Amniotic stem cell (primary cell): ENCODE measurements around the gene B3GALT6.

Source experiments
- DNase-seq: peaks from one replicate; lab custom pipeline; 2025; lab: John Stamatoyannopoulos, UW

Gene B3GALT6

DNA sequence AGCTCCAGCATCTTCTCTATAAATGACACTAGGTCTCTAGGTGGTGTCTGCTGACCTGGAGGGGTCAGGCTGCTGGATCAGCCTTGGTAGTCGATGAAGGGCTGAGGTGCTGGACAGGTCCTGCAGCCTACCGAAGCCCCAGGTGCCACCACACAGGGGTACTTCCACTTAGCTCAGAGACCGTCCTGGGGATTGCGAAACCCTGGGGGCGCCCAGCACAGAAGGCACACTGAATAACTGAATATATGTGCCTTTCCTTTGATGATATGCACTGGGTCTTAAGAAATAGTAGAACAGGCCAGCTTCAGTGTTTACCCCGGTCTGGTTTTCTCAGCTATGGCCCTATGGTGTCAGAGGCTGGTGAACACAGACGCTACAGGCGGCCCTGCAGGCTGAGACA, 30.7 kb downstream of the B3GALT6 start:
- DNase-seq, result no peak

DNA sequence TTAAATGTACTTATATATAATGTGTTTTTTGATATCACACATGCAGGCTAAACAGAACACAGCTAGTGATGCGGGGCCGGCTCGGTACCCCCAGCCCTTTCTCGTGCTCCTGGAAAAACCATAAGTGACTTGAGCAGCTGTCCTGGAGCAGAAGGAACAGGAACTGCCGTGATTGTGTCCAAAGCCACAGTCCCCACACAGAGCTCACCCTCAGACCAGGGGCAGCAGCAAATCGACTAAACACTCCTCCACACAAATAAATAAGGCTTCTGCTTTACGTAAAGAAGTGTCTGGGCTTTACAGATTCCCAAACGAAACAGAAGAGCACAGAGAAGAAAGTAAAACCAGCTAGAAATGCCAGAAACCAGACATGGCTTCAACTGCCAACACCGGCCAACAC, 32.0 kb downstream of the B3GALT6 start:
- no peak for DNase-seq

DNA sequence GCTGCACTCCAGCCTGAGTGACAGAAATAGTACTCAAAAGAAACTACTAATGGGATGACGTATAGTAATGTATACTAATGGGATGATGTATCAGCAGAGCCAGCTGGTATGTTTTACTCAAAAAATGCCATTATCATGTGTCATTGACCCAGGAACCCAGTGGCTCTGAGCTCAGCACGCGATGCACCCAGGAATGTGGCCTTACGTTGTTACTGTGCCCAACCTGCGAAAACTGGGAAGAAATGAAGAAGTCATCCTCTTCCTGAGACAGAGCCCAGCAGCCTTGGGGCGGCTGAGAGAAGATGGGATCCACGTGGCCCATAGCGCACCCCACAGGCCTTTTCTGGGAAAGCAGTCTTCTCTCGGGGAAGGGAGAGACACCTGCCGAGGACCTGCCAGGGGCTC, 32.8 kb downstream of the B3GALT6 start:
- peak; percentile 95 for DNase-seq

DNA sequence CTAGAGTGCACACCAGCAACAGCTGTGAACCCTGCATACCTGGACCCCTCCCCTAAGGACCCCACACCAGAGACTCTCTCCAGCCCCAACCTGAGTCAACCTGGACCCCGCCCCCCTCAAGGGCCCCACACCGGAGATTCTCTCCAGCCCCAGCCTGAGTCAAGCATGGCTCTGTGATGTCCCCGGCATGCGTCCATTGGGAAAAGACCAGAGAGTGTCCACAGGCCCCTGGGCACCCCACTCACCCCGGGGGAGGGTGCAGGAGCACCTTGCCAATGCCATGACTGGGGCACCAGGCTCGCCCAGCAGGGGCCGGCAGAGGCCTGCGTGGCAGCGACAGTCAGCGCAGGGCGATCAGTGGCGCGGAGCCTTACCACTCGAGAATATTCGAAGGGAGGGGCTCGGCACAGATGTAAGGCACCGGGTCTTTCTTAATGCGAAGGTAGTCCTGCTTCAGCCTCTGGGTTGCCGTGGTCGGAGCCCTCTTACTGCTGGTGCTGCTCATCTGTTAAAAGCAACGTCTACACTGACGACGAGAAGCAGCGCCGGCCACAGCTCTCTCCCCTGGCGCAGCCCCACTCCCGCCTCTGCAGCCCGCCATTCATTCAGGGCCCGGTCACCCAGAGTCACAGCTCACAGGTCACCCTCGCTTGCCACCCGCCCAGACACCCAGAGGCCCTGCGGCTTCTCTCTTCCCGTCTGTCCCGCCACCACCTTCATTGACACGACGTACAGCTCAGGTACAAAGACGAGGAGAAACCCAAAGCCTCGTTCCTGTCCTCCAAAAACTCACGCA, 35.6 kb downstream of the B3GALT6 start:
- DNase-seq, result no peak

DNA sequence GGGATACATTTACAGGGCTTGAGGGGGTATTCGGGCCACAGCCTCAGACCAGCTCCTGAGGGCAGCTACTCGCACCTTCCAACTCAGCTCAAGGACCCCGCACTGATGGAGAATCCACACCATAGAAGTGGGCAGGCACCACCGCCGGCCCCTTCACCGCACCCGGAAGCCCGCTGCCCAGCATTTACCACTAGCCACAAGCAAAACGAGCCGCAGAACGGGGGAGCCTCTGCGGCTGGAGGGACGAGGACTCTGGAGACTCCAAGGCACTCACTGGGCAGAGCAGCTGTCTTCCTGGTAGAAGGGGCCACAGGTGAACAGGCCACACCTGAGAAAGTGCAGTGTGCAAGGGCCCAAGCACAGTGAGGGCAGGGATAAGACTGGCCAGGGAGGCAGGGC, 36.2 kb downstream of the B3GALT6 start:
- no peak for DNase-seq

DNA sequence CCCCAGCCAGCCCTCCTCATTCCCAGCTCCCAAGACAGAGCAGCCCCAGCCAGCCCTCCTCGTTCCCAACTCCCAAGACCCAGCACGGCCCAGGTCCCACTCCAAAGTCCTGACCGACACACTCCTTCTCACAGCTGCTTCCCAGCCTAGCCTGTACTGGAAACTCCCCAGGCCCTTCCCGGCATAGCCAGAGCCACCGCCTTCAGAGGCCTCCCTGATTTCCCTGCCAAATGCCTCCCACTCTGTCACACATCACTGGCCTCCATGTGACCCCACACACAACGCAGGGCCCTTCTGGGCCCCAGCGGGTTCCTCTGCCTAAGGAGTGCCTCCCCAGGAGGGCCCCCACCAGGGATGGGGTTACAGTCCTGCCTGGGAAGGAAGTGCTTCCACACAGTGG, 38.8 kb downstream of the B3GALT6 start:
- no peak for DNase-seq

DNA sequence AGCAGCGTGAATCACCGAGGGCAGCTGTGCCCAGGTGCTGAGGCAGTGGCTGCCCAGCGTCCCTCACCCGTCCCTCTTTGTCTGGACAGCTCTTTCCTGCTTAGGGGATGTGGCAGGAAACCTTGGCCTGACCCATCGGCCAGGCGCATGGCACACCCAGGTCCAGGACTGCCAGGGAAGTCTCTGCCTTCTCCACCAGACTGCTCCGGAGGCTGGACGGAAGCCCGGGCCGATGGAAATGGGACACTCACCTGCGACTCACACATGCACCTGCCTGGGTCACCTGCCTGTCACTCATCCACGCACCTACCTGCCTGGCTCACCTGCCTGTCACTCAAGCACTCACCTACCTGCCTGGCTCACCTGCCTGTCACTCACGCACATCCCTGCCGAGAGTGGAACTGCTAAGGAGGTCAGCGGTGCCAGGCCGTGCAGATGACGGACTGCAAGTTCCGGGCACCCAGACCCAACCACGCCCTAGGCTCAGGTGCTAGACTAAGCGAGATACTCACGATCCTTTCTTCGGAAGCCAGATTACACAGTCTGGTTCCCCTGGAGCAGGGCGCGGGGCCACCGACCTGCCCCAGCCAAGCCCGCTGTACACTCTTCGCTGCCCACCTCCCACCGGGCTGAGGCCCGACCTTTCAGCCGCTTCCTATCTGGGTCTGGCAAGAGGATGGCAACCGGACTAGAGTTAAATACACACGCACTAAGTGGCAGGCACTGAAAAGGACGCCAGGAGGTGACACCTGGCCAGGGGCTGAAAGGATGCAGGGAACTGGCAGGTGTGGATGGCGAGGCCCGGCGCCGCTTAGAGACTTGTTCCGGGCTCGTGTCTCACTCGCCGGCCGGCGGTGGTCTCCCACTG, 40.5 kb downstream of the B3GALT6 start:
- no peak for DNase-seq

DNA sequence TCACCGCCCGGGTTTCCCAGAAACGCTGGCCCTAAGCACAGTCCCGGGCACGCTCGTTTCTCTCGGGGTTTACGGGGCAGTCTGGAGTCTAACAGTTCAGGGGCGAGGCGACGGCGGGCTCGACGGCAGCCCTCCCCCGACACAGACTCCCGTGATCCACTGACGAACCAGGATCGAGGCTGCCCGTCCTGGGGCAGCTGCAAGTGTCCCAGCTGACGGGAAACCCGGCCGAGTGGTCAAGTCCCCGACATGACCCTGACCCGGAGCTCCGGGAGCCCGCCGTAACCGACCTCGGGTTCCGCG, 41.1 kb downstream of the B3GALT6 start:
- no peak for DNase-seq

DNA sequence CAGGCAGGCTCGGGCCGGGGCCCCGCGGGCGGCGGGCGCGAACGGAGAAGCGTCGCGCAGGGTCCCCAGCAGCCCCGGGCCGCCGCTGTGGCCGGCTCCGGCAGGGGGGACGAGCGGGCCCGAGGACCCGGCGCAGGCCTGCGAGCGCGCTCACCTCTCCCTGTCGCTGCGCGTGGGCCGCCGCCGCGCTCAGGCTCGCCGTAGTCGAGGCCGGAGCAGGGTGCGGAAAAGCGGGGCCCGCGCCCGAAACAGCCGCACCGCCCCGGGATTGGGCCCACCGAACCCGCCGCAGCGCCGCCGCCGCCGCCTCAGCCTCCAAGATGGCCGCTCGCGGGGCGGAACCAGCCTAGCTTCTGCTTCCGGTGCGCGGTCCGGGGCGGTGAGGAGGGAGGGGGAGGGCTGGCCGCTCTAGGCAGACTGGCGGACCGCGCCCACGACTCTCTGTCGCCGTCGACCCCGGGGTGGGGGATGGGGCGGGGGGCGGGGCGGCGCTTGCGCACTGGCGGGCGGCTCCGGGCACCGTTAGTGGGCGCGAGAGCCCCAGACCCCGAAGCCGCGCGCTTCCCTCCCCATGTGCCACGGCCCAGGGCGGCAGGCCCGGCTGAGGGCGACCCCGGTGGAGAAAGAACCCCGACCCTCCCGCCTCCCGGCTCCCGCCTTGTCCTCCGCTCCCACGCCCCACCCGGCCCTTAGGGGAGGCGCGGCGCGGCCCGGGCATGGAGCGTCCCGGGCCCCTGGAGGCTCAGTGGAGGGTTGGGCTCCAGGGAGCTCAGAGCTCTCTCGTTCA, 41.7 kb downstream of the B3GALT6 start, which contains the start of gene UBE2J2:
UBE2J2 (minus strand) TSS at position 343 of the 787 bp plus-strand sequence. CDS start 5,862 bp downstream, outside the sequence.
- DNase-seq, result peak; percentile 81

DNA sequence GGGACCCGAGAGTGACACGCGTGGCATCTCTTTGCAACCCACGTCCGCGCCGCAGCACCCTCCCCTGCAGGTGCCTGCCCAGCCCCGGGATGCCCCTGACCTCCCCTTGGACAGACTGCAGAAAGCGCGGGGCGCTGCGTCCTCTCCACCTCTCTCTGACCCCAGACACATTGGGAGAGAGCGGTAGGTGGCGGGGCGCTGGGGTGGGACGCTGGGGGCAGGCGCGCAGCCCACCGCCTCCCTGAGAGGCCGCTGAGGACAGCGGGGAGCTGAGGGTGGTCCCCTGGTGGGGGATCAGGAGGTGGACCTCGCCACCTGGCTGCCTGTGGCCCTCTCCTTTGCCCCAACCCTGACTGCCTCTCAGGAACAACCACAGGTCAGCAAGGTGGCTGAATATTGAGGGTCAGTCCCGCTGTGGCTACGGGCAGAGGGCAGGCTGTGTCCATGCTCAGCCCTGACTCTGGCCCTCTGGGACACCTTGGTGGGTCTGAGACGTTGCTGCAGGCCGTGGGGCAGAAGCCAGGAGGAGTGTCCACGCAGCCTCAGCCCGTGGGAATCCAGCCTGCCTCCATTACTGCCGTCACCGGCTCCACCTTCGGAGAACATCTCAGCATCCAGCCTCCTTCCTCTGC, 42.4 kb downstream of the B3GALT6 start:
- DNase-seq, result no peak

DNA sequence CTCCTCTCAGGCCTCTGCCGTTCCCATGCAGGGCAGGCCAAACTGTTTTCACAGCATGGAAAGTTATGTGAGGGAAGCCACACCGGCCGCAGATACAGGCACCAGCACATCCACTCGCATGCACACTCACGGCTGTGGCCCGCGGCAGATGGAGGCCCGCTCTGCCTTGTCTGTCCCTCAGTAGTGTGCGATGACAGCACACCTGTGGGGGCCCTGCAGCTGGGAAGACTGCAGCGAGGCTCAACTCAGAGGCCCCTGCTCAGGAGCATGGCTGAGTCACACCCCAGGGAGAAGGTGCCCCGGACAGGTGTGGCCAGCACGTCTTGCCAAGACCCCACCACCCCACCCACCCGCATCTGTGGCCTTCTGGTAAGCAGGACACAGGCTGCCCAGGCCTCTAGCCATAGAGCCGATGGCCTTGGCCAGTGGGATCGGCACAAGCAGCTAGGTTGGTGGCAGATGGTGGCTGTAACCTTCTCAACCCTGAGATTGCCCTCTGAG, 42.9 kb downstream of the B3GALT6 start:
- no peak for DNase-seq

DNA sequence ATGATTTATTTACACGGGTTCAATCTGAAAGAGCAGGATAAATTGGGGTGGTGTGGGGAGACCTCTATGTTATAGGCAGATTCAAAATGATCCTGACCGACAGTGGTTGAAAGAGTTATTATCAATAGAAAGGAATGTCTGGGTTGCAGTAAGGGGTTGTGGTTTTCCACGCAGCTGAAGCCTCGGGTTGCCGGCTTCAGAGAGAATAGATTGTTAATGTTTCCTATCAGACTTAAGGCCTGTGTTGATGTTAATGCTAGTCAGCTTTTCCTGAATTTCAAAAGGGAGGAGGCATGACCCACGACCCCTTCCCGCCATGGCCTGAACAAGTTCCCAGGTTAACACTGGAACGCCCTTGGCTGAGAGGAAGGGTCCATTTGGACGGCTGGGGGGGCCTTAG, 43.8 kb downstream of the B3GALT6 start:
- DNase-seq, result no peak

DNA sequence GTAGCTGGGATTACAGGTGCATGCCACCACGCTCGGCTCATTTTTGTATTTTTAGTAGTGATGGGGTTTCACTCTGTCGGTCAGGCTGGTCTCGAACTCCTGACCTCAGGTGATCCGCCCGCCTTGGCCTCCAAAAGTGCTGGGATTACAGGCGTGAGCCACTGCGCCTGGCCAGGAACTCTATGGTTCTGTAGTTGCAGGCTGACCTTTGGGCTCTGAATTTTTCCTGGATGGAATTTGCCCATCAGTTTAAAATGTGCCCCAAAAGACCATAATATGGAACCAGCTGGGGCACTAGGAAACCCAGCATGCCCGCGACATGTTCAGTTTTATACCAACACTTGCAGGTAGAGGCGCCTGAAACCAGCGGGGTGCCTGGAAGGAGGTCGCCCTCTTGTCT, 46.6 kb downstream of the B3GALT6 start:
- DNase-seq, result no peak

DNA sequence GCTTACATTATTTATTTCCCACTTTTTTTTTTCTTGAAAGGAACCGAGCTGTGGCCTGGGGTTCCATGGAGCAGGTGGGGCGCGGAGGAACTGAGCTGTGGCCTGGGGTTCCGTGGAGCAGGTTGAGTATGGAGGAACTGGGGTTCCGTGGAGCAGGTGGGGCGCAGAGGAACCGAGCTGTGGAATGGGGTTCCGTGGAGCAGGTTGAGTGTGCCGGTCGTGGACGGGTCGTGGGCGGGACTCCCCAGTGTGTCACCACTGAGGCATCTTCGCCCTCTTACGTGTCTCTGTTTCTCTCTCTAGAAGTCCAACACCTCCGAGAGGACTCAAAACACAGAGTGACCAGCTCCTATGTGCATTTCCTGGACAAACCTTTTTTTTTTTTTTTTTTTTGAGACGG, 47.0 kb downstream of the B3GALT6 start:
- DNase-seq, result no peak

DNA sequence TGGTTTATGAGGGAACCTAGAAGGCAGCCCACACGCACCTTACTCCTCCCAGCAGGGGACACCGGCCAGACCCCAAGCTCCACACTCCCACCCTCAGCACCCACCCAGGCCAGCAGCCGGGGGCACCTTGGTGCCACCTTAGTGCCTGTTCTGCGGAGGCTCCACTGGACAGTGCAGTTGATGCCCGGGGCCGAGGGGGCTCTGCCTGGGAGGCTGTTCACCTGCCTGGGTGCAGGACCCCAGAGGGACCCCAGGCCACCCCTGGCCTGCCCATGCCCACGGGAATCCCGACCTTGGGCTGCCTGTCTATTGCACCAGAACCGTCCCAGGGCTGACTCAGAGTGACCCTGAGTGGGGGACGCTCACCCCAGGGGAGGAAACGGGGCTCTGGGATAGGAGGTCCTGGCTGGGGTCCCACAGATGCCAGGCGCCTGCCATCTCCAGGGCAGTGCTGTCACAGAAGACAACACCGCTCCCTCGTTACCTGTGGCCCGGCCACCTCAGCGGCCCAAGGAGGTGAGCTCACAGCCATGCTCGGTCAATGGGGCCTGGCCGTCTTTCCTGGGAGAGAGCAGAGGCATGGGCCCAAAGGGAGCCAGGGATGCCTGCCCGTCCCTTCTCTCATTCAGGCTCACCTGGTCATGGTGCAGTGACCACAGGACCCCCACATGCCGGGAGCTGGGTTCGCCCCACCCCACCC, 48.9 kb downstream of the B3GALT6 start:
- no peak for DNase-seq

DNA sequence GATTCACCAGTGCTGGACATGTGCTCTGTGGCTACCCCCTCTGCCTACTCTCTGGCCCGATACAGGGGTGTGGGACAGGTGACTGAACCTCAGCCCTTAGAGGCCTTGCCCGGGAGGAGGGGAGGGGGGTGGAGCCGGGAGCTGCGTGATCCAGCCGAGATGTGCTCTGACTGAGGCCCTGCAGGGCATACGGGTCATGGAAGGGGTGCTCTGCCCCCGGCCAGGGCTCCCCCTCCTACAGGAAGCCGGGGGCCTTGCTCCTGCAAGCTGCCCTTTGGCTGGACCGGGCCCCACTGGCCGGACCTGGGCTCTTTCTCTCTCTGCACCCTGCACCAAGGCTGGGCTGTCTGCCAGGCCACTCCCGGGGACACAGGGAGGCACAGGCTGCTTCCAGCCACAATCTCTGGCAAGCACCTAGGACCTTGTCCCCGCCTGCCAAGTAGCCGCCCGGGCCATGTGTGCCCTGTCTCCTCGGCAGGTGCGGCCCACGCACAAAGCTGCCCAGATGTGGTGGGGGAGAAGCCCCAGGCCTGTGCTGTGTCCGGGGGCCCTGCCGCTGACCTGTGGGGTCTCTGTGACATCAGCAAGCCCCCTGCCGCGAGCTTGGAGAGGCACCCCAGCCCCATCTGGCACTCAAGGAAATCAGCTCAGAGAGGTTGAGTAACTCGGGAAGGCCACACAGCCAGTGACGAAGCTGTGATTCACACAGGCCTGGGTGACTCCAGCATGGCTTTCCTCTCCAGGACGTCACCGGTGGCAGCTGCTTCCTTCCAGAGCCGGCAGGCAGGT, 49.7 kb downstream of the B3GALT6 start:
- DNase-seq, result no peak

DNA sequence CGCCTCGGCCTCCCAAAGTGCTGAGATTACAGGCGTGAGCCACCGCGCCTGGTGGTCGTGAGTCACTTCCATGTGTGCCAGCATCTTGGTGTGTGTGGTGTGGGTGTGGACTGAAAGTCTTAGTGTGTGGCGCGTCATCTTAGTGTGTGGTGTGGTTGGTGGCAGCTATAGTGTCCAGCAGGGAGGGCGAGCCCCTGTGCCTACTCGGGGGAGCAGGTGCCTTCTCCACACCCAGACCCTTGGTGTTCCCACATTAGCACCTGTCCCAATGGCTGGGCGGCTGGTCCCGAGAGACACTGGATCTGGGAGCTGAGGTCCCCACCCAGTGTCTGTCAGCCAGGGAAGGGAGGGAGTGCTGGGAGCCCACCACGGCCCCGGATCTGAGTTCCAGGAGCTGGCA, 51.0 kb downstream of the B3GALT6 start:
- DNase-seq, result no peak

DNA sequence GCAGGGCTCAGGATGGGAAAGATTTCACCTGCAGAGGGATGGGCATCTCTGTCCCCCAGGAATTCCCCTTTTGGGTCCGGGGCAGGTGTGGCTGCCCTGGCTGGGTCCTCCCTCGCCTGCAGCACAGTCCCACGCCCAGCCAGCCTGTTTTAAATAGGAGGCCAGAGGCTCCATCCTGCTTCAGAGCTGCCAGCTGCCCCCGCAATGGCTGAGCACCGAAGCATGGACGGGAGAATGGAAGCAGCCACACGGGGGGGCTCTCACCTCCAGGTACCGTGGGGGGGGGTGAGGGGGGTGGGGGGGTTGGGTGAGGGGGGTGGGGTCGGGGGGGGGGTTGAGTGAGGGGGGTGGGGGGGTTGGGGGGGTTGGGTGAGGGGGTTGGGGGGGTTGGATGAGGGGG, 51.8 kb downstream of the B3GALT6 start:
- DNase-seq, result no peak
